ENCODE measurements around the gene SHROOM1. TPM values are rescaled to one million over a fixed set of nuclear protein-coding genes. Genes with fewer than 3 reads are reported as not detected.

The SHROOM1 gene
- total and polyA plus RNA-seq, 2 of the 8 experiments (the other 6 are each of a cell fraction or from before 2014, with no cell fraction given): 3.9 to 5.2 TPM

DNA sequence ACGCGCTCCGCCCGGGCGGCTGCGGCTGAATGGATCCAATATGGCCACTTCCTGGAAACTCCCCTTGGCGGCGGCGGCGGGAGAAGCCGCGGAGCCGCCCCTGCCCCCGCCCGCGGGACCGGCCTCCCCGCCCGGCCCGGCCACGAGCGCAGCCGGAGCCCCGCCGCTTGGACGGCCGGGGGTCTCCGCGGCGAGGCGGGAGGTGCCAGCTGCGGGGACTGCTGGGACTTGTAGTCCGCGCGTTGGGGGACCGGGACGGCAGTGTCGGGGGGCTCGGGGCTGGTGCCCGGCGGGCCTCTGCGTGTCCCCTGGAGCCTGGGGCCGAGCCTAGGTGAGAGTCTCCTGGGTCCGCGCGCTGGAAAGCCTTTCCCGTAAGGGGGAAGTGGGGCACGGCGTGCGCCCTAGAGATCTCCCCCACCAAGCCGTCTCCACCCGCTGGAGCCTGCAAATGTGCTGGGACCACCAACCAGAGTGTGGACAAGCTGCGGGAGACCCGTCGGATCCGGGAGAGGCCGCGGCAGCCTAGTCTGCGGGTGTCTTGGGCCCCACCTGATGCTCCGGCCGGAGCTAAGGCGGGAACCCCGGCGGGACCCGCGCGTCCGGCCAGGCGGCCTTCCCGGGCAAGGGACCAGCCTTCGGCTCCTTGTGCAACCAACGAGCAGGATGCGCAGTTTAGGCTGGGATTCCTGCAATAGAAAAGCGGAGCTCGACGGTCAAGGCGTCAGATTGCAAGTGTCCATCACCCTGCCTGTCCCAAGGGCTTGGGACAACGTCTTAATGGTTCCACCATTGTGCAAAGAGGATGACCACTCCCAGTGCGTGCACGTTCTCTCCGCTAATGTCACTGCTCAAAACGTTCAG is 53.0 kb downstream of the SHROOM1 start, which contains the start of gene SEPTIN8 (continued):
- TF ChIP-seq SIN3A (conservative IDR thresholded peaks at IDR 0.05 in 1 of 2, IDR thresholded peaks at IDR 0.05 in 1 of 2; ENCODE audit: low read depth in 1 of 2, low read length in 2 of 2): 0 out of 4 replicates have a peak, but pooled peaks of 1 of the 2 experiments have one; percentile 5
- TF ChIP-seq CHD2 (IDR thresholded peaks at IDR 0.05; ENCODE audit: low read length): no peak
- no peak for TF ChIP-seq SP1 (IDR thresholded peaks at IDR 0.05; ENCODE audit: low read depth, low read length)
- TF ChIP-seq CBX5 (IDR thresholded peaks at IDR 0.05; ENCODE audit: low read depth, low read length): no peak
- TF ChIP-seq, protein P1, sequence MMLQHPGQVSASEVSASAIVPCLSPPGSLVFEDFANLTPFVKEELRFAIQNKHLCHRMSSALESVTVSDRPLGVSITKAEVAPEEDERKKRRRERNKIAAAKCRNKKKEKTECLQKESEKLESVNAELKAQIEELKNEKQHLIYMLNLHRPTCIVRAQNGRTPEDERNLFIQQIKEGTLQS (IDR thresholded peaks at IDR 0.05; ENCODE audit: insufficient read depth, low read depth, low read length): no peak
- TF ChIP-seq EGR1 (IDR thresholded peaks at IDR 0.05; ENCODE audit: borderline replicate concordance, low read depth, low read length): no peak
- no peak for TF ChIP-seq GTF2F1 (IDR thresholded peaks at IDR 0.05; ENCODE audit: borderline replicate concordance, low read depth, low read length)
- no peak for TF ChIP-seq ZNF274 (IDR thresholded peaks at IDR 0.05; ENCODE audit: borderline replicate concordance, extremely low read depth, low read length)
- no peak for TF ChIP-seq MAFK (IDR thresholded peaks at IDR 0.05; ENCODE audit: low read depth, low read length)
- no peak for TF ChIP-seq SAP30 (IDR thresholded peaks at IDR 0.05; ENCODE audit: insufficient read depth, insufficient replicate concordance, low read length)
- peak; percentile 98 for TF ChIP-seq KDM4A (IDR thresholded peaks at IDR 0.05; ENCODE audit: low read depth, low read length, severe bottlenecking)
- TF ChIP-seq, protein P2, sequence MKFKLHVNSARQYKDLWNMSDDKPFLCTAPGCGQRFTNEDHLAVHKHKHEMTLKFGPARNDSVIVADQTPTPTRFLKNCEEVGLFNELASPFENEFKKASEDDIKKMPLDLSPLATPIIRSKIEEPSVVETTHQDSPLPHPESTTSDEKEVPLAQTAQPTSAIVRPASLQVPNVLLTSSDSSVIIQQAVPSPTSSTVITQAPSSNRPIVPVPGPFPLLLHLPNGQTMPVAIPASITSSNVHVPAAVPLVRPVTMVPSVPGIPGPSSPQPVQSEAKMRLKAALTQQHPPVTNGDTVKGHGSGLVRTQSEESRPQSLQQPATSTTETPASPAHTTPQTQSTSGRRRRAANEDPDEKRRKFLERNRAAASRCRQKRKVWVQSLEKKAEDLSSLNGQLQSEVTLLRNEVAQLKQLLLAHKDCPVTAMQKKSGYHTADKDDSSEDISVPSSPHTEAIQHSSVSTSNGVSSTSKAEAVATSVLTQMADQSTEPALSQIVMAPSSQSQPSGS (IDR thresholded peaks at IDR 0.05; ENCODE audit: low read length): no peak
- no peak for TF ChIP-seq BACH1 (IDR thresholded peaks at IDR 0.05; ENCODE audit: low read length)
- peak; percentile 64; the same call in 1 of the 2 replicates for TF ChIP-seq YY1 (IDR thresholded peaks at IDR 0.05; ENCODE audit: low read depth, low read length)
- TF ChIP-seq TAF7 (optimal IDR thresholded peaks at IDR 0.05; ENCODE audit: borderline replicate concordance, low read depth, low read length): no peak
- TF ChIP-seq RFX5 (IDR thresholded peaks at IDR 0.05; ENCODE audit: borderline replicate concordance, low read depth, low read length): no peak
- no peak for TF ChIP-seq NANOG (IDR thresholded peaks at IDR 0.05; ENCODE audit: insufficient read depth, low read depth, low read length, poor library complexity, severe bottlenecking)
- no peak for TF ChIP-seq CEBPB (IDR thresholded peaks at IDR 0.05; ENCODE audit: low read depth, low read length)
- TF ChIP-seq TCF12 (IDR thresholded peaks at IDR 0.05; ENCODE audit: low read depth, low read length): no peak
- TF ChIP-seq SP2 (IDR thresholded peaks at IDR 0.05; ENCODE audit: low read length): no peak
- no peak for TF ChIP-seq ASH2L (IDR thresholded peaks at IDR 0.05; ENCODE audit: low read length)
- no peak for TF ChIP-seq POU5F1 (IDR thresholded peaks at IDR 0.05; ENCODE audit: low read depth, low read length)

Data from H1 (cell line).